Measurements from ENCODE around the gene MFAP2.

GRCh38 chr1:16967962-16968361 is 12.5 kb downstream of the MFAP2 start:
- TF ChIP-seq CTCF (conservative IDR thresholded peaks at IDR 0.05; ENCODE audit: low read depth, low read length), result no peak
- TF ChIP-seq EZH2 (IDR thresholded peaks at IDR 0.05; ENCODE audit: borderline replicate concordance, low read depth, low read length, poor library complexity, severe bottlenecking), result no peak

Measured in A673 (cell line).